ENCODE data around the gene IFT122.
A peak's percentile ranks its signal among the peaks of the same experiment; 100 is the strongest.

Gene IFT122

DNA sequence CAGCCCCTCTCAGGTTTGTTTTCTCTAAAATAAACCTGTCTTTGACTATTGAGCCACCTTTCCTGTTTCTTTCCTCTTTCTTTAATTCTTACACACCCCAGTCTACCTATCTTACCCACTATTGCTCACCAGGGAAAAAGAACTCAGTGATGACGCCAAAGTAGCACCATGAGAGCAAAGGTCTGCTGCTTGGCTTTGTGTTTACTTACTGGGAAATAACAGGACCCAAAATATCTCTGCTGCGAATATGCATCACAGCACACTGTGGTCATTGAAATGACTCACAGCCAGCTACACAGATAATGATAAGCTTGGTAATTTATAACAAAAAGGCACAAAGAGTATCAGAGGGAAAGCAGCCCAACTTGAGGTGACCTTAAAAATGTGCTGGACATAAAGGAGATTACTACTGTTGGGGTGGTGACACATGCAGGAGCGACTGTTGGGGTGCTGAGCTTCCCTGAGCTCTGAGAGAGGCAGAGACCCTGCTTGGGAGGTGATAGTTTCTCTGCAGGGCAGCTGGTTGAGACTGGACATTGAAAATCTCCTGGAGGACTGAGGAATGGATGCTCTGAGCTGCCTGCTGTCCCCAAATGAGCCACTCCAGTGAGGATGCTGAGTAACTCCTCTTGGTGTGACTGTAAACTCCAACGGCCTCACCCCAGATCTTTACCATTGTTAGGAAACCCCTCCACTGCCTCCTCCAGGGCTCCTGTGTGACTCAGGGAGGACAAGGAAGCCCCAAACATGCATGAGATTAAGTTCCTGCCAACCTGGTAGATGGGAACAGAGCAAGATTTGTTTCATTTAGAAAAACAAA is 26.1 kb upstream of the IFT122 start:
- in situ Hi-C loops (cut with MboI; ENCODE audit: low pct_unique_long_range_greater_than_20kb, low sequenced_read_pairs): no loop called here
- DNase-seq: no peak

DNA sequence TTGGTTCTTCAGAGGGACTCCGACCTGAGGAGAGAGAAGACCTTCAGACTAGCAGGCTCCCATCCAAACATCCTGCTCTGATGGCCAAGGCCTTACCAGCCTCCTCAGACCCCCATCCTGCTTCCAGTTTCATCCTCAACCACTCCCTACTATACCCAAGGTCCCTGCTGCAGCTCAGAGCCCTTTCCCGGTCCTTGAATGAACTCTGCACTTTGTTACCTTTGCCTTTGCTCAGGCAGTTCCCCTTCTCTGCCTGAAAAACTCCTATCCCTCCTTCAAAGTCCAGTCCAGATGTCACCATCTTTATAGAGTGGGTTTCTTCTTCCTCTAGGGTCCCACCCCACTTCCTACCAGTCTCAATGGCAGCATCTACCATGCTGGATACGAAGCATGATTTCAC is 24.6 kb upstream of the IFT122 start:
- in situ Hi-C loops (cut with MboI; ENCODE audit: low pct_unique_long_range_greater_than_20kb, low sequenced_read_pairs): no loop called here
- no peak for DNase-seq

DNA sequence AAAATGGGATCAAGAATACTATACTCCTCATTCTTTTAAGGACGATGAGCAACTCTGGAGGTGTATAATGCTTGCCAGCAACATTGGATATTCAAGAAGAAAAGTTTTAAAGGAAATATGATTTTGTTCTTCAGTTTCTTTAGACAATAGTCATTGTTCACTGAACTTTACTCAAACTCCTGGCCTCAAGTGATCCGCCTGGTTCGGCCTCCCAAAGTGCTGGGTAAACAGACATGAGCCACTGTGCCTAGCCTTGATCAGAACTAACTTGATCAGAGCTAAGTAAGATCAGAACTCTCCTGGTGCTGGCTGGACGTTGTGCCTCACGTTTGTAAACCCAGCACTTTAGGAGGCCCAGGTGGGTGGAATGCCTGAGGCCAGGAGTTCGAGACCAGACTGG is 24.2 kb upstream of the IFT122 start:
- in situ Hi-C loops (cut with MboI; ENCODE audit: low pct_unique_long_range_greater_than_20kb, low sequenced_read_pairs): no loop called here
- DNase-seq: no peak

DNA sequence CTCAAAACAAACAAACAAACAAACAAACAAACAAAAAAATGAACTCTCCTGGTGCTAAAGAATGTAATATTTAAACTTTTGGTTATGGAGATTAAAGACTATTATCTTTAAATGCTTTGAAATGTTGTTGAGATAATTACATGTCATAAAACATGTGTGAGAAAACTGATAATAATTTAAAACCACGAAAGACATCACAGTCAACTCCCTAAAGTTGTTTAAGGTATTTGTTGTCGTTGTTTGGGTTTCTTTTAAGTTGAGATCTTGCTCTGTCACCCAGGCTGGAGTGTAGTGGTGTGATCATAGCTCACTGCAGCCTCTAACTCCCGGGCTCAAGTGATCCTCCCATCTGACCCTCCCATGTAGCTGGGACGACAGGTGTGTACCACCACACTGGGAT is 23.6 kb upstream of the IFT122 start:
- DNase-seq: no peak
- in situ Hi-C loops (cut with MboI; ENCODE audit: low pct_unique_long_range_greater_than_20kb, low sequenced_read_pairs): no loop called here

- in situ Hi-C loops (cut with MboI; ENCODE audit: low pct_unique_long_range_greater_than_20kb, low sequenced_read_pairs): no loop called here
- DNase-seq: peak; percentile 25
Measured at GRCh38 chr3:129417326-129417725, 22.7 kb upstream of the IFT122 start.

- no peak for DNase-seq
- in situ Hi-C loops (cut with MboI; ENCODE audit: low pct_unique_long_range_greater_than_20kb, low sequenced_read_pairs): no loop called here
Measured at GRCh38 chr3:129418041-129418973, 21.7 kb upstream of the IFT122 start.

- DNase-seq: no peak
- in situ Hi-C loops (cut with MboI; ENCODE audit: low pct_unique_long_range_greater_than_20kb, low sequenced_read_pairs): no loop called here
Measured at GRCh38 chr3:129419476-129419875, 20.5 kb upstream of the IFT122 start.

DNA sequence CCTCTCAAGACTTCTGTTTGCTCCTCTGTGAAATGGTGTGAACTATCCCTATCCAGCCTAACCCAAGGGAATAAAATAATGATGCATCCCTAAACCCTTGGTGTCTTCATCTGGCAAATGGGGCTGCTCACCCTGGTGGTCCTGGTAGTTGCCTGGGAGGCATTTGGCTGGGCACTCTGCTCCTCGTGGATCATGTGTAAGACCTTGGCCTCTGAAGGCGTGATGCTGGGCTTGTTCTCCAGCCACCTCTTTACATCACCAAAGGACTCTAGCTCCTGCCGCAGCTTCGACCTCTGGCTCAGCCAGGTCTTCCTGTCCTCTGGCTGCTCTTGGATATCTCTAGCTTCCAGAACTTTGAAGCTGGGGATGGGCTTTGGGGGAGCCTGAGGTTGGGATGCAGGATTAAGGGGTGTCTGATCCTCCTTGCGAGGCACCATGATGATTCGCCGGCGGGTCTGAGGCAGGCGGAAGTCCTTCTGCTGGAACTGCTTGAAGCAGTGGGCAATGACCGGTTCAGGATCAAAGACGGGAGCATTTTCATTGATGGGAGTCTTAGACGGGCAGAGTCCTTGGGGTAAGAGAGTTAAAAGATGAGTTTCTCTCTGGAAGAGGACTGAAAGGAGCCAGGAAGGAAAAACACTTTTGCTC is 18.7 kb upstream of the IFT122 start:
- DNase-seq: no peak
- in situ Hi-C loops (cut with MboI; ENCODE audit: low pct_unique_long_range_greater_than_20kb, low sequenced_read_pairs): no loop called here

- in situ Hi-C loops (cut with MboI; ENCODE audit: low pct_unique_long_range_greater_than_20kb, low sequenced_read_pairs): no loop called here
- DNase-seq: no peak
Measured at GRCh38 chr3:129421988-129422745, 17.9 kb upstream of the IFT122 start.

DNA sequence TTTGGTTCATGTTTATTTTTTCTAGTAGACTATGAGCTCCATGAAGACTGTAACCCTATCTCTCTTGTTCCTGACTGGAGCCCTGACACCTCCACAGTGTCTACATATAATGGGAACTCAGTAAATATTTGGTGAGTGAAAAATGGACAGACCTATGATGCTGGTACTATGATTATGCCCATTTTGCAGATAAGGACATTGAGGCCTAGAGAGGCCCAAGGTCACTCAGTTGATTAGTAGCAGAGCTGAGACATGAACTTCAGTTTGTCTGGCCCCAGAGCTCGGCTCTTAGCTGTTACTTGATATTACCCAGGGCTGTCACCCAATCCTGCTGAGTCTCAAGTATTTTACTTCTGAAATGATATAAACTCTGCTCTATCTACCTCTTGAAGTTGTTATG is 17.1 kb upstream of the IFT122 start:
- in situ Hi-C loops (cut with MboI; ENCODE audit: low pct_unique_long_range_greater_than_20kb, low sequenced_read_pairs): no loop called here
- no peak for DNase-seq

DNA sequence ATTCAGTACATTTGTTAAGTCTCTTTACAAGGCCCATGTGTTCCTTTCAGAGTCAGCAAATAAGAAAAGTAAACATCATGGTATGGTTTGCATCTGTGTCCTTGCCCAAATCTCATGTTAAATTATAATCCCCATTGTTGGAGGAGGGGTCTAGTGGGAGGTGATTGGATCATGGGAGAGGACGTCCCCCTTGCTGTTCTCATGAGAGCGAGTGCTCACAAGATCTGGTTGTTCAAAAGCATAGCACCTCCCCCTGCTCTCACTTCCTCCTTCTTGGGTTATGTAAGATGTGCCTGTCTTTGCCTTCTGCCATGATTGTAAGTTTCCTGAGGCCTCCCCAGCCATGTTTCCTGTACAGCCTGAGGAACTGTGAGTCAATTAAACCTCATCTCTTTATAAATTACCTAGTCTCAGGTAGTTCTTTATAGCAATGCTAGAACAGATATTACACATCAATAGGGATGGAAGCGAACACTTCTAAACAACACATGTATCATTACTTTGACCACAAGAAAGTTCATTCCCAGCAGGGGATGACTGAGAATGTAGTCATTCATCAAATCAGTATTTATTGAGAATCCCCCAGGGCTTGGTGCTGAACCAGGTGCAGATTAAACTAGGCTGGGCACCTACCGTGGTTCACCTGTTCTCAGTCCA is 15.7 kb upstream of the IFT122 start:
- peak; percentile 82 for DNase-seq
- in situ Hi-C loops (cut with MboI; ENCODE audit: low pct_unique_long_range_greater_than_20kb, low sequenced_read_pairs): no loop called here

- in situ Hi-C loops (cut with MboI; ENCODE audit: low pct_unique_long_range_greater_than_20kb, low sequenced_read_pairs): no loop called here
- no peak for DNase-seq
Measured at GRCh38 chr3:129425213-129425612, 14.8 kb upstream of the IFT122 start.

- in situ Hi-C loops (cut with MboI; ENCODE audit: low pct_unique_long_range_greater_than_20kb, low sequenced_read_pairs): no loop called here
- no peak for DNase-seq
Measured at GRCh38 chr3:129425619-129426018, 14.4 kb upstream of the IFT122 start.

GRCh38 chr3:129428007-129428375 is 12.0 kb upstream of the IFT122 start:
- no peak for DNase-seq
- in situ Hi-C loops (cut with MboI; ENCODE audit: low pct_unique_long_range_greater_than_20kb, low sequenced_read_pairs): no loop called here

DNA sequence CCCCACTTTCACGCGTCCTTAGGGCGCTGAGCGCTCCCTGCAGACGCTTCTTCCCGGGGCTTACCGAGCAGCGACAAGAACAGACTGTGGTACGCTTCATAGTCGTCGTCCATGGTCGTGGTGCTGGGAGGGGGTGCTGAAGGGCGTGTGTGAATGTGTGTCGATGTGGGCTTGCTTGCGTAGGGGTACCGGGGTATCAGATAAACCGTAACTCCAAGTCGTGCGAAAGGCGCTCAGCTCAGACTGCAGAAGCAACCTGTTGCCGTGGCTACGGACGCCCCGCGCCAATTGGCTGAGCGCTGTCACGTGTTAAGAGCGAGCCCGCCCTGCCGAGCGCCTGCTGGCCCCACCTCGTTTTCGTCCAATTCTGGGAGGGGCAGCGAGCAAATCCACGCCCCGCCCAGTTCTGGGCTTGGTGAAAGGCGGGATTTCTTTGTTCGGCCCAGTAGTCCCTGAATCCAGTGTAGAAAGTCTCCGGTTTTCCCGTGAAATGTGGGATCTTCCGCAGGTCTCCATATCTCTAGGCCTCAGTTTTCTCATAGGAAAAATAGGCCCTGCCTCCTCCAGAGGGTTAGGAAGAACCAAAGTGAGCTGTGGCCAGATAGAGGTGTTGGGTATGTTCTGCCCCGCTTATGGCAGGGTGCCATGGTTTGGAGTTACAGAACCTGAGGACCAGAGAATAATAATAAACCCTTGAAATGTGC is 11.5 kb upstream of the IFT122 start, which contains the start of gene EFCAB12:
TSS of gene EFCAB12 (minus strand) at position 261 of the 704 bp plus-strand sequence. CDS start at position 113, 148 bp downstream.
- no peak for DNase-seq
- in situ Hi-C loops (cut with MboI; ENCODE audit: low pct_unique_long_range_greater_than_20kb, low sequenced_read_pairs): no loop called here

GRCh38 chr3:129429080-129429451 is 11.0 kb upstream of the IFT122 start:
- no peak for DNase-seq
- in situ Hi-C loops (cut with MboI; ENCODE audit: low pct_unique_long_range_greater_than_20kb, low sequenced_read_pairs): no loop called here

DNA sequence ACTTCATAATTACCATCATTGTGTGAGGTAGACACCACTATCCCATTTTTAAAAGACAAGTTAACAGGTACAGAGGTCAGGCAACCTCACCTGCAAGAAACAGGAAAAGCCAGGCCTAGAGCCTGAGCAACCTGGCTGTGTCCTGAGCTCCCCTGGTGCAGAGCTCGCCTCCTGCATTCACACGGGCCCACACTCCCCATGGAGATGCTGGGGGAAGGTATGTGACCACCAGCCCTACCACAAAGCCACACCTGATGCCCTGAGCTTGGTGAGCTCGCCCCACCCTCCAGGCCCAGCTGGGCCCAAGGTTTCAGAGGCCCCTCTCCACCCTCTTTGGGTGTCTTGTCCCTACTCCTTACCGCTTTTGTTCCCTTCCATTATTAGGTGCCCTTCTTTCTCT is 10.4 kb upstream of the IFT122 start:
- no peak for DNase-seq
- in situ Hi-C loops (cut with MboI; ENCODE audit: low pct_unique_long_range_greater_than_20kb, low sequenced_read_pairs): no loop called here

DNA sequence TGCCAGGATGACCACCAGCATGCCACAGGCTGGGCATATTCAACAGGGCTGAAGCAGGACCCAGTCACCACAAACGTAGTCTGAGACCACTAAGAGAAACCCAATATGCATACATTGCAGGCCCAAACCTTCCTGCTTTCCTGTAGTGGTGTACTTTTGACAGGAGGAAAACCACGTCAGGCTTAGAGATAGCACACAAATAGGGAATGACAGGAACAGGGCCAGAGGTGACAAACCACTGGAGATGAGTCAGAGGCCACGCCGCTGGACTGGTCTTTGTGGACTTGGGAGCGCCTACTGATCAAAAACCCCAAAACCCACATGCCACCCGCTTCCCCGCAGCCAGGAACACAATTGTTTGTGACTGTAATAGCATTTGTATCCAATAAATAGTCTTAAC is 8.0 kb upstream of the IFT122 start:
- in situ Hi-C loops (cut with MboI; ENCODE audit: low pct_unique_long_range_greater_than_20kb, low sequenced_read_pairs): no loop called here
- DNase-seq: no peak
